Posterior cingulate gyrus (tissue), 11 donors: ENCODE data around the gene PPP6R1.
A peak's percentile ranks its signal among the peaks of the same experiment; 100 is the strongest.

Source experiments
- DNase-seq, 10 donors: peaks; one replicate each; pipeline versions ENCODE4 v3.0.0 to v3.0.0-alpha.2; 2020 to 2021; ENCODE audit warnings: mixed read lengths in 3 of 10
- intact Hi-C: fragments of 100-400 bp; cut with DNase I; formaldehyde crosslinking; loops from one replicate; pipeline ENCODE4 v1.15.1; 2023

Gene PPP6R1

GRCh38 chr19:55283548-55284377 lies 24.9 kb upstream of the PPP6R1 start, which contains the start of gene BRSK1:
Gene BRSK1, plus strand, starts transcription at chr19:55283997. Its CDS starts 446 bp downstream, at chr19:55284443.
- intact Hi-C loops: no loop called here
- peak; percentile 77 to 97 (median 86) for DNase-seq

- DNase-seq: peak; percentile 86 to 99 (median 92)
- intact Hi-C loops: loop anchor here (1.0 kb wide), 1 partner anchor 23 kb away; no protein-coding TSS in a partner anchor
Observed at GRCh38 chr19:55279770-55280643, 21.2 kb upstream of the PPP6R1 start, which contains the start of gene HSPBP1. Gene HSPBP1, minus strand, starts transcription at chr19:55280110. Its CDS starts 502 bp downstream, at chr19:55279608.

- intact Hi-C loops: loop anchor here (1.0 kb wide), 1 partner anchor 22 kb away; no protein-coding TSS in a partner anchor
- DNase-seq: peak in 1 of 10 donors; percentile 46
Observed at GRCh38 chr19:55279340-55279739, 20.5 kb upstream of the PPP6R1 start.

DNA sequence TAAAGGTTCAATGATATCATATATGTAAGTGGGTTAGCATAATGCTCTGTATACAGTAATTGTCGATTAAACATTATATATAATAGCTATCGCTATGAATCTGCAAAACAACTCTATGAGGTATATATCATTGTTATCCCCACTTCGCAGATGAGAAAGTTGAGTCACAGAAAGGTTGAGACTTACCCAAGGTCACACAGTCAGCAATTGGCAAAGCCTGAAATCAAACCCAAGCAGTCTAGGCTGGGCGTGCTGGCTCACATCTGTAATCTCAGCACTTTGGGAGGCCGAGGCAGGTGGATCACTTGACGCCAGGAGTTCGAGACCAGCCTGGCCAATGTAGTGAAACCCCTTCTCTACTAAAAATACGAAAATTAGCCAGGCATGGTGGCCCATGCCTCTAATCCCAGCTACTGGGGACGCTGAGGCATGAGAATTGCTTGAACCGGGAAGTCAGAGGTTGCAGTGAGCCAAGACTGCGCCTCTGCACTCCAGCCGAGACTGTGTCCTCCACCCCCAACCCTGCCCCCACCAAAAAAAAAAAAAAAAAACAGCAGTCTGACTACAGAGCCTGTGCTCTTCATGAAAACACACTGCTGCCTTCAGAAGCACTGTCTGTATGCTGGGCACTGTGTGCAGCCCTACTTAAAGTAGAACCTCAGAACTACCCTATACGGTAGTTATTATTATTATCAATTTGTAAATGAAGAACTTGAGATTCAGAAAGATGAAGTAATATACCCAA lies 19.7 kb upstream of the PPP6R1 start:
- intact Hi-C loops: loop anchor here (1.0 kb wide), 1 partner anchor 21 kb away; no protein-coding TSS in a partner anchor
- DNase-seq: peak in 1 of 10 donors; percentile 36

DNA sequence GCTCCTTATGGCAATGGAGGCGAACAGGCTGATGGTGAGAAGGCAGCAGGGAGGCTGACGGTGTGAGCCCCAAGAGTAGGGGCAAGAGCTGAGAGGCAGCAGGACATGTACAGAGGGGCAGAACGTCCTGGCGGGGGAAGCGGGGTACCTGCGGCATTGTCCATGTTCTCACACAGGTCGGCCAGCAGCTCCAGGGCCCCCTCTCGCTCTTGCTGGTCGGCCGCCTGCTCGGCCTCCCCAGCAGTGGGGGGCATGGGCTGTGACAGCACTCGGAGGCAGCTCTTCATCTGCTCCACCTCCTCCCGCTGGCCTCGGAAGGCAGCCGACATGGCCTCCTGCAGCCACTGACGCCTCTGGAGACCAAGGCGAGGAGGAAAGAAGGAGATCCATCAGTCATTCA lies 18.7 kb upstream of the PPP6R1 start:
- DNase-seq: peak in 1 of 10 donors; percentile 44
- intact Hi-C loops: no loop called here

DNA sequence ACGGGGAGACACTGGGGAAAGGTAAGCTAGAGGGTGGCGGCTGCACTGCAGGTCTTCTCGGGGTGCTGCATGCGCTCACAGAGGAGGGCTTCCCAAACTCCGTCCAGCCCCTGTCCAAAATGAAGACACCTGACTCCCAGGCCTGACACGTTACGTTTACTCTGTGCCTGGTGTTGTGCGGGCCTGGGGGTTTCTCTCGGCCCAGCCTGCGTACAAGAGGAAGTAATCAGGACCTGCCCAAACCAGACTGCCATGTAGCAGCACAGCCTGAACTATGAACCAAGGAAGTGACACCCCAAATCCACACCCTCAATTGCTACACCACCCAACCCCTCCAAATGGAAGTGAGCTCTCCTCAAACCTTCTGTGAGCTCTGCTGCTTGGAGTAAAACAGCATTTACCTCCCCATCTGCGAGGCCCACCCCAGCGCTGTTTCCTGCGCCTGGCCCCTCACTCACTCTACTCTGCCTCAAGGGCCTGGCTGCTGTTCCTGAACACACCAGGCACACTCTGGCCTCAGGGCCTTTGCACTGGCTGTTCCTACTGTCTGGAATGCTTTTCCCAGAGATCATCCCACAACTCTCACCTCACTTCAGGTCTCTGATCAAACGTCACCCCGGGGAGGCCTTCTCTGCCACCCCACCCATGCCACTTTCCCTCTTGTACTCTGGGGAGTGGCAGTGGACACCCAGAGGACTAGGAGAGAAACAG lies 18.1 kb upstream of the PPP6R1 start:
- intact Hi-C loops: no loop called here
- DNase-seq: peak in 1 of 10 donors; percentile 59

GRCh38 chr19:55275851-55276719 lies 17.3 kb upstream of the PPP6R1 start:
- intact Hi-C loops: no loop called here
- DNase-seq: peak in 1 of 10 donors; percentile 18

DNA sequence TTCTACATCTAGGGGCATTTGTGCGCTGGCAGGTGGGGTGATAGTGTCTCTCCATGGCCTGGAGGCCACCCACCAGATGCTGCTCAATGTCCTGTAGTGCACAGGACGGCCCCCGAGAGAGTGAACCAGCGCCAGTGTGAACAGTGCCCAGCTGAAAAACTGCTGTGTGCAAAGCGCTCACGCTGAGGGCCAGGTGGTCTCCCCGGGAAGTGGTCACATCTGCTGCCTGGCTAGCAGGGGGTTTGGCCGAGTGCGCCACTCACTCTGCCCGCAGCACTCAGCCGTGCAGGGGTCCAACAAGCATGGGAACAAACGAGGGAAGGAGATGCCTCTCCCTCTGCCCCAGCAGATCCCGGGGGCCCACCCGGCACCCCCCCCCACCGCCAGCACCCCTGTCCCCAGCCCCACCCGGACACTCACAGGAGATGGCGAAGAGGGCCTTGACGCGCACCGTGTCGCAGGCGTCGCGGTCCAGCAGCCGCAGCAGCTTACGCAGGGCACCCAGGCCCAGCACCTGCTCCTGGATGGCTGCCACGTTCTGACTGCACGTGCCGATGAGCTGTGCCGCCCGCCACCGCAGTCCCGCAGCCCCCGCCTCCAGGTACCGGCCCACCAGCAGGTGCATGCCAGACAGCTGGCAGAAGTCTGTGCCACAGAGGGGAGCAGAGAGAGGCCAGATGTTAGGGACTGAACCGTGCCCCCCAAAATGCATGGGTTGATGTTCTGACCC lies 15.3 kb upstream of the PPP6R1 start:
- intact Hi-C loops: no loop called here

GRCh38 chr19:55272142-55272541 lies 13.3 kb upstream of the PPP6R1 start:
- peak in 1 of 10 donors; percentile 80 for DNase-seq
- intact Hi-C loops: no loop called here

More for the DNA sequence above, 15.3 kb upstream of the PPP6R1 start:
- DNase-seq: peak in 1 of 10 donors; percentile 80

- intact Hi-C loops: no loop called here
- peak in 1 of 10 donors; percentile 63 for DNase-seq
Observed at GRCh38 chr19:55270172-55270942, 11.5 kb upstream of the PPP6R1 start.

DNA sequence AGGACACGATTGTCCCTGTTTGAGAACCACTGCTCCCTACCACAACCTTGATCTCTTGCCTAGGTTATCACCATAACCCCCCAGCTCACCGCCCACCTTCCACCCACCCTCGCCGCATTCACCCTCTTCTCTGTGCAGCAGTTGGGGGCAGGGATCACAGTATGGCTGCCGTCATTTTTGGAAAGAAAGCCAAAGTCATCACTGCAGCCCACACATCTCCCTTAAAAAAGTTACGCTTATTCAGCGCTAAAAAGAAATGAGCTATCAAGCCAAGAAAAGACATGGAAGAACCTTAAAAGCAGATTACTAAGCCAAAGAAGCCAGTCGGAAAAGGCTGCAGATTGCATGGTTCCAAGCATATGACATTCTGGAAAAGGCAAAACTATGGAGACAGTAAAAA lies 10.5 kb upstream of the PPP6R1 start:
- intact Hi-C loops: no loop called here
- DNase-seq: peak in 3 of 10 donors; percentile 43 to 87 (median 50)

- no peak for DNase-seq
- intact Hi-C loops: no loop called here
Observed at GRCh38 chr19:55266840-55267239, 8.0 kb upstream of the PPP6R1 start.

- no peak for DNase-seq
- intact Hi-C loops: no loop called here
Observed at GRCh38 chr19:55266404-55266803, 7.6 kb upstream of the PPP6R1 start.

- intact Hi-C loops: no loop called here
- DNase-seq: peak in 1 of 10 donors; percentile 66
Observed at GRCh38 chr19:55265723-55266386, 7.0 kb upstream of the PPP6R1 start.

DNA sequence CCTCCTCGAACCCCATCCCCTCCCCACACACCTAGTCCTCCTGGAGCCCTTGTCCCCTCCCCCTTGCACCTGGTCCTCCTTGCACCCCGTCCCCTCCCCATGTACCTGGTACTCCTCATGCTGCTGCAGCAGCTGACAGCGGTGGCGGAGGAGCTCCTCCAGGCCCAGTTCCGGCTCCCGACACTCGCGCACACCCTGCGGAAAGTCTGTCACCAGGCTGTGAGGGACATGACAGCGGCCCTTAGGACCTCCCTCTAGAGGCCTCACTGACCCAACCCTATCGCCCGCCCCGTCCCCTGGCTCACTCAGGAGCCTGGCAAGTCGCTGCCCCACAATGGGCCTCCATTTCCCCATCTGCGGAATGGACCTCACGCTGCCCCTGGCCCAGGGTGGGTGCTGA lies 6.4 kb upstream of the PPP6R1 start:
- intact Hi-C loops: no loop called here
- peak in 1 of 10 donors; percentile 57 for DNase-seq

DNA sequence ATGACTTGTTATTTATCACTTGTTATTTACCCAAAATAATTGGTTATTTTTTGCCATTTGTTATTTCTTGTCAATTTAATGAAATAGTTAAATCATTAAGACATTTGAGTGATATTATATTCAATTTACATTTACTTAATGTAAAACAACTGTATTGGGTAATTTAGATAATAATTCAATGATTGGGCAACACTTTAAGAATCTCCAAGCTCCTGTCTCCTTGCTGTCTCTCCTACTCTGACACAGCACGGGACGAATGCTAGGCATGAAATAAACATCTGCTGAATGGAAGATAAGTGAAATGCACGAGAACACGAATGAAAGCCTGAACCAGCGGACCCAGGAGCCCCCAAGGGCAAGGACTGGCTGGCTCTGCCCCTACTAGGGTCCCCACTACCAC lies 5.7 kb upstream of the PPP6R1 start:
- DNase-seq: peak in 1 of 10 donors; percentile 28
- intact Hi-C loops: no loop called here
